KG1 (cell line): ENCODE results near the gene ZNF574.

Source experiments
- DNase-seq: peaks from one replicate; lab custom pipeline; 2025; lab: John Stamatoyannopoulos, UW

The ZNF574 gene

GRCh38 chr19:42054205-42054604 is 21.8 kb upstream of the ZNF574 start:
- no peak for DNase-seq

GRCh38 chr19:42057846-42058245 is 18.1 kb upstream of the ZNF574 start:
- DNase-seq: no peak

- no peak for DNase-seq
Measured at GRCh38 chr19:42059196-42059595, 16.8 kb upstream of the ZNF574 start.

GRCh38 chr19:42060117-42060516 is 15.8 kb upstream of the ZNF574 start:
- DNase-seq: no peak

- no peak for DNase-seq
Measured at GRCh38 chr19:42062381-42062780, 13.6 kb upstream of the ZNF574 start.

GRCh38 chr19:42064432-42064831 is 11.5 kb upstream of the ZNF574 start:
- no peak for DNase-seq

GRCh38 chr19:42065051-42065450 is 10.9 kb upstream of the ZNF574 start:
- no peak for DNase-seq

- no peak for DNase-seq
Measured at GRCh38 chr19:42065511-42065910, 10.5 kb upstream of the ZNF574 start.

- DNase-seq: no peak
Measured at GRCh38 chr19:42066075-42066754, 9.8 kb upstream of the ZNF574 start.

GRCh38 chr19:42067315-42067888 is 8.6 kb upstream of the ZNF574 start:
- DNase-seq: no peak

- DNase-seq: no peak
Measured at GRCh38 chr19:42068361-42068755, 7.6 kb upstream of the ZNF574 start.

GRCh38 chr19:42068756-42069571 is 7.0 kb upstream of the ZNF574 start:
- DNase-seq: no peak

GRCh38 chr19:42069619-42070351 is 6.2 kb upstream of the ZNF574 start, which contains the start of gene GRIK5:
TSS of gene GRIK5 (minus strand) at chr19:42070206. CDS start at chr19:42065770, 4,436 bp downstream.
- no peak for DNase-seq

GRCh38 chr19:42071247-42071646 is 4.7 kb upstream of the ZNF574 start:
- no peak for DNase-seq

GRCh38 chr19:42074513-42075363 is 1.2 kb upstream of the ZNF574 start:
- DNase-seq: no peak

- DNase-seq: no peak
Measured at GRCh38 chr19:42075364-42075615, 676 bp upstream of the ZNF574 start.

- no peak for DNase-seq
Measured at GRCh38 chr19:42076380-42076944, 496 bp downstream of the ZNF574 start.

- DNase-seq: no peak
Measured at GRCh38 chr19:42078058-42078457, 2.1 kb downstream of the ZNF574 start.

GRCh38 chr19:42078538-42079275 is 2.7 kb downstream of the ZNF574 start:
- no peak for DNase-seq

- DNase-seq: no peak
Measured at GRCh38 chr19:42079276-42079669, 3.3 kb downstream of the ZNF574 start.
